K562 (cell line): ENCODE results near the gene UFC1. TPM values are rescaled to one million over a fixed set of nuclear protein-coding genes. Genes with fewer than 3 reads are reported as not detected.

Experiments
- ATAC-seq: fragments of 200-7000 bp; cut with Tn5 transposase; 3 replicates; pipeline ENCODE4 v1.9.1; 2020; ENCODE audit warnings: moderate library complexity
- BruUV-seq: library from RNA; stranded (reverse); fragments of 400-500 nt; replicated peaks from 2 replicates; lab custom pipeline; 2021; lab: Mats Ljungman, UMichigan
- CTCF ChIA-PET: fragments of 300-600 bp; formaldehyde crosslinking; extraction: SDS; loops from one replicate; lab custom pipeline; 2021; ENCODE audit warnings: low intra/inter-chr PET ratio; lab: Yijun Ruan, JAX
- POLR2A ChIA-PET: fragments of 300-600, 350-650 bp; sonication (Branson Sonifier 250); formaldehyde crosslinking; extraction: SDS; loops from one replicate; lab custom pipeline; 2021; ENCODE audit warnings: antibody characterized with exemption, inconsistent platforms; lab: Yijun Ruan, JAX
- DNase-seq, 4 experiments: peaks; one replicate each; pipeline versions ENCODE4 v3.0.0 to v3.0.0-alpha.2; 2011 to 2018; ENCODE audit warnings: low spot score in 3 of 4, mixed read lengths in 3 of 4; ENCODE audit errors: extremely low read depth in 1 of 4
- FAIRE-seq: peaks from 2 replicates; lab custom pipeline; 2011; peaks lifted over from hg19 to GRCh38; lab: Jason Lieb, UNC
- H2AFZ ChIP-seq: 2 replicates; pipeline ENCODE4 v1.6.0; 2011; ENCODE audit warnings: low read depth, low read length, control low read depth, inconsistent platforms
- H3K27ac ChIP-seq: fragments of 200-600 bp; 3 replicates; pipeline ENCODE4 v1.8.0; 2011; ENCODE audit warnings: low read depth, mild to moderate bottlenecking, control low read depth, inconsistent platforms, low read length, moderate library complexity, mixed read lengths; ENCODE audit errors: extremely low read depth
- H3K27me3 ChIP-seq, 2 experiments: fragments of 300-600 bp in 1 of 2; 2 replicates in 1 of 2; 3 replicates in 1 of 2; pipeline versions ENCODE4 v1.6.0 to v1.8.0; 2011; ENCODE audit warnings: inconsistent platforms in 2 of 2, low read length in 2 of 2, mild to moderate bottlenecking in 1 of 2, mixed read lengths in 1 of 2, moderate library complexity in 1 of 2; ENCODE audit not compliant: control insufficient read depth in 2 of 2, insufficient read depth in 2 of 2
- H3K36me3 ChIP-seq: fragments of 300-600 bp; 3 replicates; pipeline ENCODE4 v1.8.0; 2011; ENCODE audit warnings: mild to moderate bottlenecking, low read length, inconsistent platforms; ENCODE audit not compliant: control insufficient read depth, insufficient read depth
- H3K4me1 ChIP-seq, 2 experiments: fragments of 200-600 bp in 1 of 2; replicated peaks in 1 of 2; 2 replicates in 1 of 2; 3 replicates in 1 of 2; pipeline versions ENCODE4 v1.5.1 to v1.8.0; 2011; ENCODE audit warnings: inconsistent platforms in 2 of 2, low read length in 2 of 2, mild to moderate bottlenecking in 1 of 2, mixed read lengths in 1 of 2, moderate library complexity in 1 of 2; ENCODE audit not compliant: control insufficient read depth in 2 of 2, insufficient read depth in 2 of 2
- H3K4me2 ChIP-seq: 2 replicates; pipeline ENCODE4 v1.6.1; 2011; ENCODE audit warnings: low read length, control low read depth, inconsistent platforms, mixed read lengths; ENCODE audit not compliant: insufficient read depth
- H3K4me3 ChIP-seq: fragments of 200-600 bp; sonication (generic), shearing (Covaris generic); 2 replicates; pipeline ENCODE4 v1.5.1; 2016; ENCODE audit warnings: control low read depth, inconsistent platforms
- H3K79me2 ChIP-seq: fragments of 200-600 bp; 3 replicates; pipeline ENCODE4 v1.8.0; 2011; ENCODE audit warnings: low read length, inconsistent platforms; ENCODE audit not compliant: control insufficient read depth, insufficient read depth
- H3K9ac ChIP-seq, 2 experiments: 2 replicates each; pipeline versions ENCODE4 v1.6.0 to v1.6.1; 2011; ENCODE audit warnings: low read depth in 2 of 2, low read length in 2 of 2, control low read depth in 1 of 2, inconsistent platforms in 1 of 2, mild to moderate bottlenecking in 1 of 2, mixed read lengths in 1 of 2; ENCODE audit not compliant: insufficient read depth in 1 of 2
- H3K9me1 ChIP-seq: one replicate; pipeline ENCODE4 v1.6.0; 2011; ENCODE audit warnings: inconsistent platforms, mild to moderate bottlenecking, low read length, moderate library complexity; ENCODE audit not compliant: control insufficient read depth, insufficient read depth
- H3K9me3 ChIP-seq: replicated peaks from 2 replicates; pipeline ENCODE4 v1.5.1; 2011; ENCODE audit warnings: low read depth, low read length, inconsistent platforms; ENCODE audit not compliant: control insufficient read depth, insufficient read depth
- H4K20me1 ChIP-seq: replicated peaks from 2 replicates; pipeline ENCODE4 v1.6.1; 2011; ENCODE audit warnings: low read length, inconsistent platforms, mixed read lengths; ENCODE audit not compliant: control insufficient read depth, insufficient read depth
- ARID2 ChIP-seq: fragments of 450-650 bp; IDR thresholded peaks from 2 replicates; pipeline ENCODE4 v1.6.1; 2017; ENCODE audit warnings: antibody characterized with exemption, mild to moderate bottlenecking
- CLOCK ChIP-seq: fragments of 250-450 bp; sonication (Bioruptor Pico); IDR thresholded peaks from 2 replicates; pipeline ENCODE4 v1.4.0; 2020; ENCODE audit warnings: mild to moderate bottlenecking, moderate library complexity, borderline replicate concordance
- ELF2 ChIP-seq: fragments of 250-450 bp; sonication (Bioruptor Pico); IDR thresholded peaks from 2 replicates; pipeline ENCODE4 v1.5.0; 2021; ENCODE audit warnings: mild to moderate bottlenecking
- GABPB1 ChIP-seq: sonication (generic); formaldehyde crosslinking; IDR thresholded peaks from 2 replicates; pipeline ENCODE4 v1.8.0; 2022; ENCODE audit warnings: mild to moderate bottlenecking, missing genetic modification reagents
- PURB ChIP-seq: sonication (generic); formaldehyde crosslinking; IDR thresholded peaks from 2 replicates; pipeline ENCODE4 v1.9.0; 2021; ENCODE audit warnings: low read depth, mild to moderate bottlenecking, missing genetic modification reagents
- REST ChIP-seq, 2 experiments: fragments of 450-650 bp; formaldehyde crosslinking in 1 of 2; IDR thresholded peaks; 2 replicates each; pipeline versions ENCODE4 v1.4.0 to v1.6.1; 2014 to 2020; ENCODE audit warnings: mild to moderate bottlenecking in 2 of 2, borderline replicate concordance in 1 of 2, low read depth in 1 of 2
- TCF7L2 ChIP-seq: fragments of 150-350 bp; IDR thresholded peaks from 2 replicates; pipeline ENCODE4 v1.6.1; 2016; ENCODE audit warnings: low read depth, mild to moderate bottlenecking, low read length, moderate library complexity
- ZNF395 ChIP-seq: fragments of 200-800 bp; sonication (Bioruptor generic); IDR thresholded peaks from 2 replicates; pipeline ENCODE4 v1.6.1; 2017; ENCODE audit warnings: missing genetic modification characterization, missing compliant biosample characterization
- WGBS: fragments of 100-300 bp; shearing (Covaris generic); methylation state at CpG from one replicate; pipeline ENCODE4 v1.1.6; 2016; ENCODE audit warnings: low coverage, mixed read lengths; ENCODE audit not compliant: insufficient coverage; ENCODE audit errors: missing lambda C conversion rate; 5-methylcytosine and 5-hydroxymethylcytosine counted together
- in situ Hi-C: fragments of 300-500 bp; cut with MboI; formaldehyde crosslinking; loops from 4 replicates; pipeline ENCODE4 v1.15.0; 2018; ENCODE audit warnings: inconsistent platforms, mixed read lengths
- intact Hi-C: fragments of 100-400 bp; cut with micrococcal nuclease; formaldehyde crosslinking; loops from 2 replicates; pipeline ENCODE4 v1.14.2; 2022
- polyA plus RNA-seq, 8 experiments: library from polyadenylated mRNA; depleted of rRNA in 4 of 8; stranded (reverse) in 5 of 8; unstranded in 3 of 8; fragments of >200 nt; fragmentation: Nextera tagmentation in 2 of 8; fragmentation: Illumina TruSeq in 1 of 8; extraction: Ambion mirVana in 2 of 8; extraction: Trizol in 1 of 8; gene quantifications; 2 replicates each; pipeline versions ENCODE4 v1.2.1 to v1.2.3, GENCODE V29; 2011 to 2014; ENCODE audit warnings: inconsistent platforms in 1 of 8, missing spikeins in 1 of 8
- total RNA-seq, 7 experiments: library from RNA; depleted of rRNA in 6 of 7; stranded (reverse); fragments of >200 nt in 6 of 7; fragmentation: Illumina TruSeq in 2 of 7; extraction: Trizol in 2 of 7; gene quantifications; 2 replicates each; pipeline versions ENCODE4 v1.2.1 to v1.2.3, GENCODE V29; 2011 to 2021; ENCODE audit warnings: low replicate concordance in 1 of 7

Gene UFC1
- total and polyA plus RNA-seq, 9 of the 15 experiments (the other 6 are each of a cell fraction or from before 2014, with no cell fraction given): 92.8 to 220 (median 161) TPM

- intact Hi-C loops (no loop called here), in situ Hi-C loops (no loop called here)
- H4K20me1 ChIP-seq: no peaks in the 10 kb centered on the region
- no peaks in the 10 kb centered on the region for H3K9me1 ChIP-seq
- peaks cover 33 to 34% of the 10 kb centered on the region in 2 experiments for H3K4me1 ChIP-seq
- no peak overlapping the region for H3K27ac ChIP-seq
- peak; percentile 69 for FAIRE-seq
- H3K4me3 ChIP-seq: no peak overlapping the region
- no peak overlapping the region for H3K9ac ChIP-seq
- H3K36me3 ChIP-seq: peaks cover 8% of the 10 kb centered on the region; the same call in 2 of the 3 replicates
- no TSS peak for BruUV-seq
- peak in 2 of 4 experiments; percentile 26 to 62 for DNase-seq
- CTCF ChIA-PET: interaction anchor here (0.6 kb wide), 1 partner anchor 83 kb away, joined by 4 read pairs; no protein-coding TSS in a partner anchor
- no peak overlapping the region for H3K4me2 ChIP-seq
- H3K79me2 ChIP-seq: peaks cover 17% of the 10 kb centered on the region
- ATAC-seq: no peak
- H3K9me3 ChIP-seq: no peaks in the 10 kb centered on the region
- peak overlapping the region; percentile 52; the same call in 1 of the 2 replicates for H2AFZ ChIP-seq
- POLR2A ChIA-PET: interaction anchor here (0.9 kb wide), 1 partner anchor 10 kb away, joined by 3 read pairs; no protein-coding TSS in a partner anchor
- no peaks in the 10 kb centered on the region for H3K27me3 ChIP-seq
- WGBS: 0% methylated on average over 1 of the region's 1 CpG
- TF ChIP-seq REST (IDR thresholded peaks at IDR 0.05; ENCODE audit: borderline replicate concordance) (peak; percentile 17; the same call in 1 of the 2 replicates), REST (CRISPR knock-in tag; IDR thresholded peaks at IDR 0.05; ENCODE audit: low read depth) (no peak), CLOCK (CRISPR knock-in tag) (no peak), ELF2 (no peak), ARID2 (no peak), TCF7L2 (no peak), ZNF395 (CRISPR knock-in tag) (no peak), PURB (no peak), GABPB1 (CRISPR knock-in tag) (no peak)
These were observed 26.9 kb downstream of the UFC1 start for GRCh38 chr1:161180639-161181038.
